ENCODE results near the gene NT5E.

- TF ChIP-seq FOXA1 (IDR thresholded peaks at IDR 0.05) (no peak), ZNF384 (IDR thresholded peaks at IDR 0.05) (no peak), SP1 (IDR thresholded peaks at IDR 0.05) (no peak), HDGF (IDR thresholded peaks at IDR 0.05; ENCODE audit: borderline replicate concordance) (no peak), L3MBTL2 (conservative IDR thresholded peaks at IDR 0.05) (no peak), TARDBP (IDR thresholded peaks at IDR 0.05) (no peak), LEF1 (IDR thresholded peaks at IDR 0.05; ENCODE audit: borderline replicate concordance) (no peak), SUZ12 (IDR thresholded peaks at IDR 0.05) (no peak), CTBP1 (IDR thresholded peaks at IDR 0.05; ENCODE audit: borderline replicate concordance) (no peak), FOXM1 (IDR thresholded peaks at IDR 0.05; ENCODE audit: borderline replicate concordance) (no peak), FOXK2 (IDR thresholded peaks at IDR 0.05) (no peak)
Observed at GRCh38 chr6:85431271-85431670, 18.6 kb upstream of the NT5E start.
